DMS53 (cell line): ENCODE data around the gene NAA16.
"Not testable (repeated sequence)": the region's sequence is repeated elsewhere in the genome, so short reads cannot be mapped to it uniquely, and the experiment has no call there.

ENCODE experiments used
- DNase-seq: peaks from one replicate; lab custom pipeline; 2025; lab: John Stamatoyannopoulos, UW

NAA16 gene

GRCh38 chr13:41310963-41311405 is at the start of gene NAA16:
Gene NAA16 (plus strand): TSS chr13:41311267. CDS start chr13:41311529, 262 bp downstream.
- DNase-seq = peak; percentile 82

DNA sequence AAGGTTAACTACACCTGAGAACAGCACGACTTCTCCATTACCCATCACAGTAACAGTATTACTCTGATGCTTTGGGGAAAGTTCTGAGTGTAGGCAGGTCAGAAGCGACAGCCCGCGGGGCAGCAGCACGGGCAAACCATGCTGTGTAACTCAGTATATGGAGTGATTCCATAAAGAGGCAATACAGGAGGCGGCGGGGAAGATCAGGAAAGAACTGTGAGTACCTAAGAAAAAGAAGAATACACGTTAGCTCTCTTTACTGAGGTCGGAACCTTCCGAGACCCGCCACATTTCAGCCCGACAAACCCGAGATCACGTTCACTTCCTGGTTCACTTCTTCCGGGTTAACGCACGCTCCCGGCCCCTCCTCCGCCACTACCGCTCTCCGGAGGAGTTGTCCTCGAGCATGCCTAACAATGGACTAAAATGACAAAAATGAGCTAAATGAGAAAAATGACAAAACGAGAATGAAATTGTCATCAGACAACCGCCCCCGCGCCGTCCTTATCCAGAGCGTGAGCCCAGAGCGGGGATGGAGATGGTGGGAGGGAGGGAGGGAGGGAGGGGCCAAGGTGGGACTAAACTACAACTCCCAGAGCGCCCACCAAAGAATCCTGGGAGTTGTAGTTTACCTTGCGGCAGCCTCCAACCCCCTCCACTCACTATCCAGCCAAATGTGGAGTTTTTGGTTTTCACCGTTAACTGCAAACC is 47.7 kb upstream of the NAA16 start, which contains the start of gene MTRF1:
TSS of gene MTRF1 (minus strand) at position 316 of the 711 bp plus-strand sequence. CDS start 2,669 bp downstream, outside the sequence.
- DNase-seq = peak; percentile 82

DNA sequence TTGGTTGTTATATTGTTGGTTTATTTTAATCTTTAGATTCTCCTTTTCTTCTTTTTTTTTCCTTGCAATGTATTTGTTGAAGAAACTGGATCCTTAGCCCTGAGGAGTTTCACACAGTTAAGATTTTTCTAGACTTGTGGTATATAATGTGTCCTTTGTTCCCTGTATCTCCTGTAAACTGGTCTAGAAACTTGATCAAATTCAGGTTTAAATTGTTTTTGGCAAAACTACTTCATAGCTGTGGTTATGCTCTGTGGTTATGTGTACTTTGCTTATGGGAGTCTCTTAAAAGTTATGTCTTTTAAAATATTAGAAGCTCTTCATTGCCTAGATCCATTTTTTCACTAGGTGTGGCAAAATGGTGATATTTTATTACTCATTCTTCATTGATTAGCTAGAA is 44.0 kb upstream of the NAA16 start:
- DNase-seq = no peak

GRCh38 chr13:41268764-41269163 is 42.3 kb upstream of the NAA16 start:
- DNase-seq = peak; percentile 62

DNA sequence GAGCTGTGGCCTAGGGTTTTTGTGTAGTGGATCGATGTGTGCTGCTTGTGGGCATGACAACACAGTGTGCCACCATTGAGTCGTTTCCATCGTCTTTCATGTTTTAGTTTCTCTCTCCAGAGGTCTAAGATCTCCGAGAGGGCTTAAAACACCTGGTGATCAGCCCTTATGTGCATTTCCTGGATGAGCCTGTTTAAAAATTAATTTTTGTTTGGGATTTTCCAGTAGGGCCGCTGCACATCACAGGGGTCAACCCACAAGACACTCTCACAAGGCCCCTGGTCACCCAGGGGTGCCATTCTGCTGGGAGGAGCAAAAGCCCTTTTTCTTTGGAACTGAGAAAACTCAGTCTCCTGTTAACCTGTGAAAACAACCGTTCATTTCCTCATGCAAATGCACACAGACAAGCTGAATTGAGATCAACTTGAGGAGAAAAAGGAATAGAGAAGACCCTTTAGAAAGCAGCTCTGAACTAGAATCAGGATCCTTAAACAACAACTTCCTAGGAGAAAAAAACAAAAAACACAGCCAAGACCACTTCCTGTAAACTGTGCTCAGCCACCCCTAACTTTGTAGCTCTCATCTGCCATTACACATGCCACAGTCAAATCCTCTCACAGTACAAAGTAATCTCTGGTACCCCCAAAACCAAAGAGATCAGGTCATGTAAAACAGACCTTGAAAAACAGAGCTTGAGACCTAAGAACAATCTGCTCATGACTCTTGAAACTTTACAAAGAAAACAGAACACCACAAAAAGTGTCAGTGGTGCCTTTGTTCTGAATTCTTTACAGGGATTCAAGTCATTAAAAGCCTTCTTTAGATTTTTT is 39.4 kb upstream of the NAA16 start:
- DNase-seq = no peak

DNA sequence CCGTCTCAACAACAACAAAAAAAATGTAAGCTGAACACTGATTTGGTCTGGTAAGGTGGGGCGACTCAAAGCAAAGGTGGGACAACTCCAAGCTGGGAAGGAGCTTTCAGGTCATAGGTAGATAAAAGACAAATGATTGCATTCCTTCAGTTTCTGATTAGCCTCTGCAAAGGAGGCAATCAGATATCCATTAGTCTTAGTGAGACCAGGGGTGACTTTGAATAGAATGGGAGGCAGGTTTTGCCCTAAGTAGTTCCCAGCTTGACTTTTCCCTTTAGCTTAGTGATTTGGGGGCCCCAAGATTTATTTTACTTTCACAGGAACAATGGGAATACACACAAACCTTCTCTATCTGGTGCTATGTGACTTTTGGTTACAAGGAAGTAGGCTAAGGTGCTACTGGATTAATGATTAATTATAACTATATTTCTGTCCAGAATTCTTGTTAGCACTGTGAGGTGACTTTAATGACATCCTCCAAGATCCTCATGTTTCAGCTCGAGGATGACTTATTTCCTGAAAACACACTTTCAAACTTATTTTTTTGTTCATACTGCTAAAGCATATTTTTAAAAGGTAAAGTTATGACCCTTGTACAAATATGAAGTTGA is 37.1 kb upstream of the NAA16 start:
- DNase-seq = peak; percentile 5

DNA sequence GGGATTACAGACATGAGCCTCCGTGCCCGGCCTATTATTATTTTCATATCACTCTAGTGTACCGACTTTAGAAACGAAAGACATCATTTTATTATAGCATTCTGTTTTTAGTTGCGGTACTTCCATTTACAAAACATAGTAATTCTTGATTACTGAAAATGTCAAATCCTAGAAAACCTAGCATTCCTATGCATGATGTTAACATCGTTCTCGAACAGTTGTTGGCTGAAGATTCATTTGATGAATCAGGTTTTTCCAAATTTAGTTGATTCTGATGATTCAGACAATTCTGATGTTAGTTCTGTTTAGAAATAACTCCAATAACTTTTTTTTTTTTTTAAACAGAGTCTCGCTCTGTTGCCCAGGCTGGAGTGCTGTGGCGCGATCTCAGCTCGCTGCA is 36.2 kb upstream of the NAA16 start:
- DNase-seq = no peak

DNA sequence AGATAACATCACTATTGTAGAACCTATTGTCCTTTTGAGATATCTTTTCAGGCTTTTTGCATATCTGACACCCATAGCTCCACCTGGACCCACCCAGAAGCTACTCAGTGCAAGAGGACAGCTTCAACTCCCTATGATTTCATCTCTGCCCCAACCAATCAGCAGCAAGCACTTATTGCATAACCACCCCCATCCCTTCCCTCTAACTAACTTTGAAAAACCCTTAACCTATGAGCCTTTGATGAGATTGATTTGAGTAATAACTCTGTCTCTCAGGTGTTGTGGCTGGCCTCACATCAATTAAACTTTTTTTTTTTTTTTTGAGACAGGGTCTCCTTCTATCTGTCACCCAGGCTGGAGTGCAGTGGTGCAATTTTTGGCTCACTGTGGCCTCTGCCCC is 34.2 kb upstream of the NAA16 start:
- DNase-seq = no peak

- not testable (repeated sequence) for DNase-seq
Measured at GRCh38 chr13:41279156-41279555, 31.9 kb upstream of the NAA16 start.

- no peak for DNase-seq
Measured at GRCh38 chr13:41282129-41282571, 28.9 kb upstream of the NAA16 start.

DNA sequence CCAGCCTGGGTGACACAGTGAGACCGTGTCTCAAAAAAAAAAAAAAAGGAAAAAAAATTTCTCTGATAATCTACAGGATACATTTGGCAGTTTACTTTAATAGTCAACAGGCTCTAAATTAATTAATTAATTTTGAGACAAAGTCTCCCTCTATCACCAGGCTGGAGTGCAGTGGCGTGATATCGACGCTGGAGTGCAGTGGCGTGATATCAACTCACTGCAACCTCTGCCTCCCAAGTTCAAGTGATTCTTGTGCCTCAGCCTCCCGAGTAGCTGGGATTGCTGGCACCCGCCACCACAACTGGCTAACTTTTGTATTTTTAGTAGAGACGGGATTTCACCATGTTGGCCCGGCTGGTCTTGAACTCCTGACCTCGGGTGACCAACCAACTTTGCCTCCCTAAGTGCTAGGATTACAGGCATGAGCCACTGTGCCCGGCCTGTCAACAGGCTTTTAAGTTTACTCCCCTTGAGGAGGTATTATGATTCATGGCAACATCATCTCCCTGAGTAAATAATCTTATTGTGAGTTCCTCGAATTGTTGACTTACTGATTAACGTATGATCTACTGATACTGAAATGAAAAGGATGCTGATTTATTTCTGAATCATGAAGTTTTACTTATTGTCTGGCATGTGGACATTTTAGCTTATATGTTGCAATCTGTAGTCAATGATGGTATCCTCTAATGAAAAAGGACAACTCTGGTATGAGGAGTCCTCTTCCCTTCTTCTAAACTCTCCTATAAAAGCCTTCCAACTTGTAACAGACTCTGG is 26.4 kb upstream of the NAA16 start:
- peak; percentile 83 for DNase-seq

DNA sequence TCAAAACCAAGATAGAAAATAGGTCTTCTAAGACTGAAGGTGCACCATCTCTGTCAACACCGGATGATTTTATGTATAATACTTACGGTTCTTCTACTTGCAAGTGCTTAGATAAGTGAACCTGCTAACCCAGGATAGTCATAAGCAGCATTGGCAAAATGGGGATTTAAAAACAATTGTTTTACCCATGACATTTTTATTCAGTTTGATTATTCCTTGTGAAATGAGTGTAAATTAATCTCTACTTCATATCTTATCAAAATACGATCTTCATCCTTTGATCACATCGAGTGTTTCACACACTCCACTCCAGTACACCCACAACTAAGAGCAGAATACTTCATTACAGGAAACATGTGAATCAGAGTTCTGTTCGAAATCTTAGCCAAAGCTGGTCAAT is 24.7 kb upstream of the NAA16 start:
- no peak for DNase-seq

DNA sequence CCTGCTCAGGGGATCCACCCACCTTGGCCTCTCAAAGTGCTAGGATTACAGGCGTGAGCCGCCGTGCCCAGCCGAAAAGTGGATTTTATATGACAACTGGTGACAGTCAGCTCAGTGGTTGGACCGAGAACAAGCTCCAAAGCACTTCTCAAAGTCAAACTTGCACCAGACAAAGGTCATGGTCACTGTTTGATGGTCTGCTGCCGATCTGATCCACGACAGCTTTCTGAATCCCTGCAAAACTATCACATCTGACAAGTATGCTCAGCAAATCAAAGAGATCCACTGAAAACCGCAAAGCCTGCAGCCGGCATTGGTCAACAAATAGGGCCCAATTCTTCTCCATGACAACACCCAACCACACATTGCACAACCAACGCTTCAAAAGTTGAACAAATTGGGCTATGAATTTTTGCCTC is 21.6 kb upstream of the NAA16 start:
- DNase-seq = no peak

DNA sequence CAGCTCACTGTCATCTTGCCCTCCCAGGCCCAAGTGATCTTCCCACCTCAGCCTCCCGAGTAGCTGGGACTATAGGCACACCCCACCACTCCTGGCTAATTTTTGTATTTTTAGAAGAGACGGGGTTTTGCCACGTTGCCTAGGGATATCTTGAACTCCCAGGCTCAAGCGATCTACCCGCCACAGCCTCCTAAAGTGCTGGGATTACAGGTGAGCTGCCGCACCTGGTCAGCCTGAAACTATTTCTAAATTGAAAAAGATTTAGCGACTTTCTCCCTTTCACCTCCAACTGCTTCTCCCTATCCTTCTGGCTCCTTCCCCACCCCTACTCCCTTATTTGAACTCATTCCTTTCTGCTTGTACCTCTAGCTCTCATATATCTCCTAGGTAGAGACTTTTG is 19.8 kb upstream of the NAA16 start:
- no peak for DNase-seq

GRCh38 chr13:41293272-41293671 is 17.8 kb upstream of the NAA16 start:
- DNase-seq = no peak

- DNase-seq = no peak
Measured at GRCh38 chr13:41294914-41295313, 16.2 kb upstream of the NAA16 start.

DNA sequence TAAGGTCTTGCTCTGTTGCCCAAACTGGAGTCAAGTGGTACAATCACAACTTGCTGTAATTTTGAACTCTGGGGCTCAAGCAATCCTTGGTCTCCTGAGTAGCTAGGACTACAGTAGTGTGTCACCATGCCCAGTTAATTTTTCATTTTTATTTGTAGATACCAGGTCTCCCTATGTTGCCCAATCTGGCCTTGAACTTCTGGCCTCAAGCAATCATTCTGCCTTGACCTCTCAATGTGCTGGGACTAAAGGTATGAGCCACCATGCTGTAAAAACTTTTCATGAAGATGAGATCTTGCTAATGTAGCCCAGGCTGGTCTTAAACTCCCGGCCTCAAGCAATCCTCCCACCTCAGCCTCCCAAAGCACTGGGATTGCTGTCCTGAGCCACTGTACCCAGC is 15.1 kb upstream of the NAA16 start:
- DNase-seq = no peak

DNA sequence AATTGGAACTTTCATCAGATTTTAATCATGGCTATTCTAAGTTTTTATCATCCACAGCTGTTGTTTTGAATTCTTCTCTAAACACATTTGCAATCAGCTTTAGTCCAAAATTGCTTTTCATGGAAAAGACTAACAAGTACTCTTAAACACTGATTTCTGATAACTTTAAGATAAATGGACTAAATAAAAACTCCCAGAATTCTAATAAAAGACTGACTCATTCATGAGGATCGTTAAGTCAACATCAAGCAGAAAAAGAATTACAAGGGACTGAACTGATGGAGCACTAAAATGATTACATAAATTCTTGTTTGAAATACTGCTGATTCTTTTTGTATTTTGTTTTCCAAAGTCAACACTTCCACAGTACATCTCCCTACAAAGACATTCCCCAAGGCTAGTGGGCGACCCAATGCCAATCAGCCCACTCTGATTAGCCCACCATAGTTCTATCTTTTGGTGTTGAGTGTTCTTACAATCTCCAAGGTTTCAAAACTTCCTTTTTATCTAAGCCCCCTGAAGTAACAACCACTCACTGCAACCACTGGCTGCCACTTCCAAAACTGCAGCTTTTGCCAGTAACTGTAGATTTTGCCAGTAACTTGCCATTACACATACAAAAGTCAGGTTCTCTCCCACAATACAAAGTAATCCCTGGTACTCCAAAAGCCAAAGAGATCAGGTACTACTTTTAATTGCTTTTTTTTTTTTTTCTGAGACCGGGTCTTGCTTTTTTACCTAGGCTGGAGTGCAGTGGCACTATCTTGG is 14.0 kb upstream of the NAA16 start:
- no peak for DNase-seq

- no peak for DNase-seq
Measured at GRCh38 chr13:41299316-41300094, 11.6 kb upstream of the NAA16 start.

GRCh38 chr13:41302743-41303142 is 8.3 kb upstream of the NAA16 start:
- no peak for DNase-seq
